LNCAP (cell line): Measurements from ENCODE around the gene GRAMD4.

Experiments
- CTCF ChIP-seq: fragments of 450-650 bp; IDR thresholded peaks from 2 replicates; pipeline ENCODE4 v1.5.1; 2017; ENCODE audit warnings: mild to moderate bottlenecking

The GRAMD4 gene

GRCh38 chr22:46629291-46629690 lies 9.1 kb downstream of the GRAMD4 start:
- no peak for TF ChIP-seq CTCF

DNA sequence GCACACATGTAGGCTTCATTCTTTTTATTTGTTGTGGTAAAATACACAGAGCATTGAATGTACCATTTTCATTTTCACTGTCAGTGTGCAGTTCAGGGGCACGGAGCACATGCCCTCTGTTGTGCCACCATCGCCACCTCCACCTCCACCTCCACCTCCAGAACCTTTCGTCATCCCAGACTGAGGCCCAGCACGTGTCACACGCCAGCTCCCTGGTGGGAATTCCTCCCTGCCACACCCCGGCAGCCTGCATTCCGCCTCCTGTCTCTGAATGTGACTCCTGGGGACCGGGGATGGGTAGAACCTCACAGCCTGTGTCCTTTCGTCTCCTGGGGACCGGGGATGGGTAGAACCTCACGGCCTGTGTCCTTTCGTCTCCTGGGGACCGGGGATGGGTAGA lies 10.9 kb downstream of the GRAMD4 start:
- no peak for TF ChIP-seq CTCF

- no peak for TF ChIP-seq CTCF
These were observed 12.6 kb downstream of the GRAMD4 start for GRCh38 chr22:46632646-46633249.

- no peak for TF ChIP-seq CTCF
These were observed 13.2 kb downstream of the GRAMD4 start for GRCh38 chr22:46633334-46633890.

DNA sequence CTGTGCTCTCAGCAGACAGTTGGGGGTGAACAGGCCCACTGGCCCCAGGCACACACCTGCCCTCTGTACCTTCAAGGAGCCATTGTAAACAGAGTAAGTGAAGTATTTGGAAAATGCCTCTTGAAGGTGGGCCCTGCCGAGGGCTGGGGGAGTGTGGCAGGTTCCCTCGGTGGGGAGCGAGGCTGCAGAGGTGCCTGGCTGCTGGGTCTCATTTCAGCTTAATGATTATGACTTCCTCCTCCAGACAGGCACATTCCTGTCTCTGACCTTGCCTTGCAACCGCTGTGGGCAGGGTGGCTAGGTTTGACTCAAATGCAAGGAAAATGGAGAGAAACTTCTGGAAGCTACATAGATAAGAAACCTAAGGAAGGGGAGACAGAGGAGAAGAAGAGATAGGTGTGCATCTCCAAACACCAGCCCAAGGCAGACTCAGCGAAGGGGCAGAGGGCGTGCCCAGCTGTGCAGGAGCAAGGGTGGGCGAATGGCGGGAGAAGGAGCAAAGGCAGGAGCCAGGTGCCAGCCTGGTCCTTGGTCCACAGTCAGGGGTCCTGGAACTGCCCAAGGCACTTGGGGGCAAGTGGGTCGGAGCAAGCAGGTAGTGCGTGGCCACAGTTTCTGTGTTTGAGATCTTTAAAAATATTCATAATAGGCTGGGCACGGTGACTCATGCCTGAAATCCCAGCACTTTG lies 14.0 kb downstream of the GRAMD4 start:
- no peak for TF ChIP-seq CTCF

GRCh38 chr22:46635756-46636155 lies 15.6 kb downstream of the GRAMD4 start:
- no peak for TF ChIP-seq CTCF

DNA sequence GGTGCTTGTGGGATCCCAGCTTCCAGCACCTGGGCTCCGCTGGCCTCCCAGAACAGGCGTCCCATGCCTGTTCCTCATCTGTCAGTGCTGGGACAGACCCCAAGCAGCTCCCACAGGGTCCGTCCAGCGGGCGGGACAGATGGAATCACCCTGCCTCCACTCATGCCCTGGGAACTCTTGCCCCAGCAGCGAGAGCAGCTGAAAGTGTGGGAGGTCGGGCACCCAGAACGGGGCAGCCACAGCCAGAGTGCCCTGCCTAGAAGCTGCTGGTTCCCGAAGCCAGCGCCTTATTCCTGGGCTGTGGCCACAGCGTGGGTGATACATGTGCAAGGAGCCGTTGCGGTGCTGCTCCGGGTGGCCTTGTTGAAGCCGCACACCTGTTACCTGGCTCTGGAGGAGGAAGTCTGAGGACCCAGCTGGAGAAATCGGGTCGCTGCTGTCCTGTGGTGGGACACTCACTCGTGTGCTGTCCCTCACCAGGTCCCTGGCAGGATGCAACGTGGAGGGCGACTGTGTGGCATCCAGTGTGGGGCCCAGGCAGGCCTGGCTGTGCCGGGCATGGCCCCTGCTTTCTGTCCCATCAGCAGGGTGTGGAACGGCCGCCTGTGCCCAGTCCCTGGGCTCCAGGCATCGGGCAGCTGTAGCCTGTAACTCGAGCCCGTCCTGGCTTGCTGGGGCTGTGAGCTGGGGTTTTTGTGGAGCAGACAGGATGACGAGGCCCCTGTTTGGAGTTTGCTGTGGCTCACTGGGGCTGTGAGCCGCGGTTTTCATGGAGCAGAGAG lies 16.2 kb downstream of the GRAMD4 start:
- TF ChIP-seq CTCF = no peak
